Kidney tubule cell (primary cell): ENCODE results near the gene ATXN7L1.
A peak's percentile ranks its signal among the peaks of the same experiment; 100 is the strongest.
"Not testable (repeated sequence)": the region's sequence is repeated elsewhere in the genome, so short reads cannot be mapped to it uniquely, and the experiment has no call there.

Experiments
- DNase-seq: peaks from one replicate; pipeline ENCODE4 v3.0.0-alpha.2; 2018; ENCODE audit warnings: low spot score

Gene ATXN7L1

GRCh38 chr7:105890290-105890997 lies 14.0 kb upstream of the ATXN7L1 start:
- no peak for DNase-seq

- no peak for DNase-seq
These were observed 11.3 kb upstream of the ATXN7L1 start for GRCh38 chr7:105887569-105888189.

GRCh38 chr7:105886776-105887175 lies 10.4 kb upstream of the ATXN7L1 start:
- DNase-seq, result no peak

- peak; percentile 28 for DNase-seq
These were observed 9.2 kb upstream of the ATXN7L1 start for GRCh38 chr7:105885387-105886111.

GRCh38 chr7:105883179-105883578 lies 6.8 kb upstream of the ATXN7L1 start:
- not testable (repeated sequence) for DNase-seq

- DNase-seq, result no peak
These were observed 5.0 kb upstream of the ATXN7L1 start for GRCh38 chr7:105881439-105881838.

- DNase-seq, result no peak
These were observed 4.4 kb upstream of the ATXN7L1 start for GRCh38 chr7:105880571-105881330.

GRCh38 chr7:105879782-105880181 lies 3.4 kb upstream of the ATXN7L1 start:
- DNase-seq, result no peak

- DNase-seq, result no peak
These were observed 2.6 kb upstream of the ATXN7L1 start for GRCh38 chr7:105878746-105879605.

GRCh38 chr7:105877736-105878135 lies 1.3 kb upstream of the ATXN7L1 start:
- DNase-seq, result no peak

- peak; percentile 54 for DNase-seq
These were observed 684 bp upstream of the ATXN7L1 start for GRCh38 chr7:105876964-105877601.

GRCh38 chr7:105875505-105875904 lies 894 bp downstream of the ATXN7L1 start:
- no peak for DNase-seq

- no peak for DNase-seq
These were observed 2.3 kb downstream of the ATXN7L1 start for GRCh38 chr7:105874055-105874454.

GRCh38 chr7:105872491-105872890 lies 3.9 kb downstream of the ATXN7L1 start:
- DNase-seq, result no peak

GRCh38 chr7:105871142-105871541 lies 5.3 kb downstream of the ATXN7L1 start:
- DNase-seq, result peak; percentile 67

GRCh38 chr7:105866102-105866801 lies 10.1 kb downstream of the ATXN7L1 start:
- no peak for DNase-seq

- no peak for DNase-seq
These were observed 12.5 kb downstream of the ATXN7L1 start for GRCh38 chr7:105863876-105864275.

GRCh38 chr7:105862770-105863169 lies 13.6 kb downstream of the ATXN7L1 start:
- no peak for DNase-seq

- no peak for DNase-seq
These were observed 14.1 kb downstream of the ATXN7L1 start for GRCh38 chr7:105862276-105862675.

GRCh38 chr7:105861224-105861623 lies 15.2 kb downstream of the ATXN7L1 start:
- no peak for DNase-seq
